HCT116 (cell line): ENCODE measurements around the gene SNN.

ENCODE experiments used
- CTCF ChIP-seq, 3 experiments: fragments of 200-600 bp in 1 of 3; sonication (generic) in 1 of 3; IDR thresholded peaks in 2 of 3; conservative IDR thresholded peaks in 1 of 3; 2 replicates each; pipeline ENCODE4 v1.5.1; 2012 to 2017; ENCODE audit warnings: low read depth in 2 of 3, low read length in 2 of 3, antibody characterized with exemption in 1 of 3, borderline replicate concordance in 1 of 3, control low read depth in 1 of 3, mild to moderate bottlenecking in 1 of 3, mixed read lengths in 1 of 3, mixed run types in 1 of 3, moderate library complexity in 1 of 3; ENCODE audit not compliant: insufficient read depth in 1 of 3
- JUND ChIP-seq: IDR thresholded peaks from 2 replicates; pipeline ENCODE4 v1.6.1; 2012
- YY1 ChIP-seq: IDR thresholded peaks from 2 replicates; pipeline ENCODE4 v1.6.1; 2011; ENCODE audit warnings: low read length, low read depth, moderate library complexity, mild to moderate bottlenecking; ENCODE audit not compliant: insufficient replicate concordance; ENCODE audit errors: extremely low read depth

GRCh38 chr16:11625769-11626168 is 42.5 kb upstream of the SNN start:
- TF ChIP-seq CTCF (IDR thresholded peaks at IDR 0.05 in 2 of 3, conservative IDR thresholded peaks at IDR 0.05 in 1 of 3; ENCODE audit: borderline replicate concordance in 1 of 3, insufficient read depth in 1 of 3, low read depth in 2 of 3, low read length in 2 of 3), result no peak
- no peak for TF ChIP-seq JUND
- TF ChIP-seq YY1, result no peak
